WTC11 (cell line): ENCODE data around the gene ANKRD13C.

Source experiments
- AFF4 ChIP-seq: sonication (generic); formaldehyde crosslinking; IDR thresholded peaks from 2 replicates; pipeline ENCODE4 v1.8.1; 2023; ENCODE audit warnings: mild to moderate bottlenecking, missing genetic modification reagents, borderline replicate concordance
- E2F4 ChIP-seq: sonication (generic); formaldehyde crosslinking; IDR thresholded peaks from 2 replicates; pipeline ENCODE4 v1.8.1; 2022; ENCODE audit warnings: low read depth, mild to moderate bottlenecking, moderate library complexity, missing genetic modification reagents, borderline replicate concordance
- JUN ChIP-seq: sonication (generic); formaldehyde crosslinking; IDR thresholded peaks from 2 replicates; pipeline ENCODE4 v1.8.0; 2023; ENCODE audit warnings: mild to moderate bottlenecking, missing genetic modification reagents
- KAT7 ChIP-seq: sonication (generic); formaldehyde crosslinking; IDR thresholded peaks from 2 replicates; pipeline ENCODE4 v1.8.1; 2023; ENCODE audit warnings: missing genetic modification reagents, mild to moderate bottlenecking, borderline replicate concordance
- NFYB ChIP-seq: sonication (generic); formaldehyde crosslinking; conservative IDR thresholded peaks from 2 replicates; pipeline ENCODE4 v1.8.0; 2022; ENCODE audit warnings: low read depth, missing genetic modification reagents
- ZNF263 ChIP-seq: sonication (generic); formaldehyde crosslinking; IDR thresholded peaks from 2 replicates; pipeline ENCODE4 v1.8.1; 2022; ENCODE audit warnings: low read depth, mild to moderate bottlenecking, moderate library complexity, missing genetic modification reagents
- ZNF512 ChIP-seq: sonication (generic); formaldehyde crosslinking; IDR thresholded peaks from 2 replicates; pipeline ENCODE4 v1.8.1; 2022; ENCODE audit warnings: missing genetic modification reagents, borderline replicate concordance
- TF ChIP-seq, protein P1 (sequence below): fragments of 200-600 bp; IDR thresholded peaks from 2 replicates; pipeline ENCODE4 v1.8.0; 2022; ENCODE audit warnings: antibody characterized with exemption
- TF ChIP-seq, protein P2 (sequence below): sonication (generic); formaldehyde crosslinking; IDR thresholded peaks from 2 replicates; pipeline ENCODE4 v1.8.0; 2022; ENCODE audit warnings: mild to moderate bottlenecking, missing genetic modification reagents

- TF ChIP-seq, protein P1, sequence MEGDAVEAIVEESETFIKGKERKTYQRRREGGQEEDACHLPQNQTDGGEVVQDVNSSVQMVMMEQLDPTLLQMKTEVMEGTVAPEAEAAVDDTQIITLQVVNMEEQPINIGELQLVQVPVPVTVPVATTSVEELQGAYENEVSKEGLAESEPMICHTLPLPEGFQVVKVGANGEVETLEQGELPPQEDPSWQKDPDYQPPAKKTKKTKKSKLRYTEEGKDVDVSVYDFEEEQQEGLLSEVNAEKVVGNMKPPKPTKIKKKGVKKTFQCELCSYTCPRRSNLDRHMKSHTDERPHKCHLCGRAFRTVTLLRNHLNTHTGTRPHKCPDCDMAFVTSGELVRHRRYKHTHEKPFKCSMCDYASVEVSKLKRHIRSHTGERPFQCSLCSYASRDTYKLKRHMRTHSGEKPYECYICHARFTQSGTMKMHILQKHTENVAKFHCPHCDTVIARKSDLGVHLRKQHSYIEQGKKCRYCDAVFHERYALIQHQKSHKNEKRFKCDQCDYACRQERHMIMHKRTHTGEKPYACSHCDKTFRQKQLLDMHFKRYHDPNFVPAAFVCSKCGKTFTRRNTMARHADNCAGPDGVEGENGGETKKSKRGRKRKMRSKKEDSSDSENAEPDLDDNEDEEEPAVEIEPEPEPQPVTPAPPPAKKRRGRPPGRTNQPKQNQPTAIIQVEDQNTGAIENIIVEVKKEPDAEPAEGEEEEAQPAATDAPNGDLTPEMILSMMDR: no peak
- no peak for TF ChIP-seq E2F4
- TF ChIP-seq JUN (CRISPR knock-in tag): no peak
- TF ChIP-seq KAT7 (CRISPR knock-in tag): no peak
- TF ChIP-seq ZNF263 (CRISPR knock-in tag): no peak
- no peak for TF ChIP-seq AFF4
- no peak for TF ChIP-seq ZNF512 (CRISPR knock-in tag)
- TF ChIP-seq, protein P2, sequence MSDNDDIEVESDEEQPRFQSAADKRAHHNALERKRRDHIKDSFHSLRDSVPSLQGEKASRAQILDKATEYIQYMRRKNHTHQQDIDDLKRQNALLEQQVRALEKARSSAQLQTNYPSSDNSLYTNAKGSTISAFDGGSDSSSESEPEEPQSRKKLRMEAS (CRISPR knock-in tag): no peak
- no peak for TF ChIP-seq NFYB
These were observed 43.2 kb downstream of the ANKRD13C start for GRCh38 chr1:70311369-70311768.
